HG03575 (cell line): Measurements from ENCODE around the gene EPB41L5.
"Not testable (repeated sequence)": the region's sequence is repeated elsewhere in the genome, so short reads cannot be mapped to it uniquely, and the experiment has no call there.

ENCODE experiments used
- ATAC-seq: cut with Tn5 transposase; IDR thresholded peaks from one replicate; pipeline ENCODE4 v1.9.1; 2021; ENCODE audit not compliant: unreplicated experiment, insufficient number of reproducible peaks, low FRiP score; ENCODE audit errors: extremely low read depth

Gene EPB41L5

GRCh38 chr2:120026890-120027289, 14.0 kb downstream of the EPB41L5 start:
- no peak for ATAC-seq

- no peak for ATAC-seq
Measured at GRCh38 chr2:120028795-120029194, 15.9 kb downstream of the EPB41L5 start.

- ATAC-seq = no peak
Measured at GRCh38 chr2:120029672-120030640, 17.1 kb downstream of the EPB41L5 start.

- ATAC-seq = no peak
Measured at GRCh38 chr2:120032297-120032696, 19.4 kb downstream of the EPB41L5 start.

GRCh38 chr2:120034027-120034426, 21.1 kb downstream of the EPB41L5 start:
- ATAC-seq = no peak

GRCh38 chr2:120034621-120035020, 21.7 kb downstream of the EPB41L5 start:
- no peak for ATAC-seq

GRCh38 chr2:120036145-120036544, 23.3 kb downstream of the EPB41L5 start:
- no peak for ATAC-seq

GRCh38 chr2:120037995-120038541, 25.2 kb downstream of the EPB41L5 start:
- no peak for ATAC-seq

GRCh38 chr2:120042359-120042758, 29.5 kb downstream of the EPB41L5 start:
- no peak for ATAC-seq

GRCh38 chr2:120044336-120044735, 31.5 kb downstream of the EPB41L5 start:
- no peak for ATAC-seq

GRCh38 chr2:120045775-120046174, 32.9 kb downstream of the EPB41L5 start:
- not testable (repeated sequence) for ATAC-seq

GRCh38 chr2:120046252-120046651, 33.4 kb downstream of the EPB41L5 start:
- not testable (repeated sequence) for ATAC-seq

GRCh38 chr2:120052597-120052996, 39.7 kb downstream of the EPB41L5 start:
- ATAC-seq = no peak

- ATAC-seq = no peak
Measured at GRCh38 chr2:120053891-120054290, 41.0 kb downstream of the EPB41L5 start.

GRCh38 chr2:120059483-120059882, 46.6 kb downstream of the EPB41L5 start:
- no peak for ATAC-seq

- no peak for ATAC-seq
Measured at GRCh38 chr2:120060088-120060623, 47.3 kb downstream of the EPB41L5 start.

- no peak for ATAC-seq
Measured at GRCh38 chr2:120064664-120065063, 51.8 kb downstream of the EPB41L5 start.

GRCh38 chr2:120066800-120067547, 54.1 kb downstream of the EPB41L5 start:
- ATAC-seq = no peak

GRCh38 chr2:120068040-120068658, 55.3 kb downstream of the EPB41L5 start:
- not testable (repeated sequence) for ATAC-seq
